ENCODE results near the gene INPP5D. TPM values are rescaled to one million over a fixed set of nuclear protein-coding genes. Genes with fewer than 3 reads are reported as not detected.

The INPP5D gene
- polyA plus RNA-seq, 1 of the 3 experiments (the other 2 are of a cell fraction), result 1.3 TPM

DNA sequence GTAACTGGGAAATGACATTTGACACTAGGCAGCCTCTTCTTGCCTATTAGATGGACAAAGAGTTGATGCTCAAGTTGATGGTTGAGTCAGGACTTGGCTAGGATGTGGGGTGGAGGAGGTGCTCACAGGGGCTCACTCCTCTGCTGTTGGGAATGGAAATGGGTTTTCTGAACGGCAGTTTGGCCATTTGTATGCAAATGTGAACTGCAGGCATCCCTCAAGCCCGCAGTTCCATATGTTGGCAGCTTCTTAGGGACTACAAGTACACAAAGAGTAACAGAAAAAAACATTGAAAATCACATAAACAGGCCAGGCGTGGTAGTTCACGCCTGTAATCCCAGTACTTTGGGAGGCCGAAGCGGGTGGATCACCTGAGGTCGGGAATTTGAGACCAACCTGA, 80.8 kb downstream of the INPP5D start:
- WGBS (ENCODE audit: low lambda C conversion rate), result 73% methylated on average over 7 of the region's 7 CpGs
- ChIA-PET CTCF (no interaction called here), POLR2A (no interaction called here)

More for the DNA sequence above, 80.8 kb downstream of the INPP5D start:
- Histone ChIP-seq H3K4me1 (ENCODE audit: control insufficient read depth in 1 of 2, insufficient read depth in 2 of 2, low read depth in 1 of 2, low read length in 1 of 2) (no peaks in the 10 kb centered on the region), H4K20me1 (ENCODE audit: insufficient read depth) (no peaks in the 10 kb centered on the region), H3K27me3 (ENCODE audit: insufficient read depth) (no peaks in the 10 kb centered on the region), H3K36me3 (replicated peaks in 1 of 2; ENCODE audit: control insufficient read depth in 1 of 2, insufficient read depth in 2 of 2, low read length in 1 of 2) (no peaks in the 10 kb centered on the region), H3K4me3 (ENCODE audit: low read depth in 2 of 2, low read length in 1 of 2) (no peak overlapping the region), H2AFZ (ENCODE audit: low read depth) (no peak overlapping the region), H3K27ac (ENCODE audit: low read depth in 2 of 2, low read length in 1 of 2) (no peak overlapping the region), H3K79me2 (ENCODE audit: insufficient read depth) (no peaks in the 10 kb centered on the region), H3K4me2 (no peak overlapping the region), H3K9me2 (no peaks in the 10 kb centered on the region), H3K9ac (no peak overlapping the region), H3K9me3 (no peaks in the 10 kb centered on the region), H3F3A (replicated peaks; ENCODE audit: insufficient read depth) (no peaks in the 10 kb centered on the region)
- no peak for DNase-seq
- TF ChIP-seq ELF1 (IDR thresholded peaks at IDR 0.05) (no peak), JUND (IDR thresholded peaks at IDR 0.05) (no peak), GABPA (IDR thresholded peaks at IDR 0.05; ENCODE audit: low read depth) (no peak), EP300 (IDR thresholded peaks at IDR 0.05; ENCODE audit: borderline replicate concordance in 1 of 2, low read depth in 1 of 2, low read length in 1 of 2) (no peak), CHD2 (IDR thresholded peaks at IDR 0.05; ENCODE audit: low read length, partially characterized antibody) (no peak), TAF1 (IDR thresholded peaks at IDR 0.05; ENCODE audit: borderline replicate concordance, low read depth, low read length) (no peak), NFIC (IDR thresholded peaks at IDR 0.05; ENCODE audit: borderline replicate concordance) (no peak), TCF12 (IDR thresholded peaks at IDR 0.05) (no peak), RXRA (IDR thresholded peaks at IDR 0.05; ENCODE audit: borderline replicate concordance, low read depth) (no peak), SIN3A (IDR thresholded peaks at IDR 0.05; ENCODE audit: borderline replicate concordance, low read depth, low read length) (no peak), MEF2A (IDR thresholded peaks at IDR 0.05; ENCODE audit: borderline replicate concordance, low read depth) (no peak)
- TF ChIP-seq, protein P1, sequence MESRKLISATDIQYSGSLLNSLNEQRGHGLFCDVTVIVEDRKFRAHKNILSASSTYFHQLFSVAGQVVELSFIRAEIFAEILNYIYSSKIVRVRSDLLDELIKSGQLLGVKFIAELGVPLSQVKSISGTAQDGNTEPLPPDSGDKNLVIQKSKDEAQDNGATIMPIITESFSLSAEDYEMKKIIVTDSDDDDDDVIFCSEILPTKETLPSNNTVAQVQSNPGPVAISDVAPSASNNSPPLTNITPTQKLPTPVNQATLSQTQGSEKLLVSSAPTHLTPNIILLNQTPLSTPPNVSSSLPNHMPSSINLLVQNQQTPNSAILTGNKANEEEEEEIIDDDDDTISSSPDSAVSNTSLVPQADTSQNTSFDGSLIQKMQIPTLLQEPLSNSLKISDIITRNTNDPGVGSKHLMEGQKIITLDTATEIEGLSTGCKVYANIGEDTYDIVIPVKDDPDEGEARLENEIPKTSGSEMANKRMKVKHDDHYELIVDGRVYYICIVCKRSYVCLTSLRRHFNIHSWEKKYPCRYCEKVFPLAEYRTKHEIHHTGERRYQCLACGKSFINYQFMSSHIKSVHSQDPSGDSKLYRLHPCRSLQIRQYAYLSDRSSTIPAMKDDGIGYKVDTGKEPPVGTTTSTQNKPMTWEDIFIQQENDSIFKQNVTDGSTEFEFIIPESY (IDR thresholded peaks at IDR 0.05; ENCODE audit: borderline replicate concordance, low read depth), result no peak
- TF ChIP-seq, protein P2, sequence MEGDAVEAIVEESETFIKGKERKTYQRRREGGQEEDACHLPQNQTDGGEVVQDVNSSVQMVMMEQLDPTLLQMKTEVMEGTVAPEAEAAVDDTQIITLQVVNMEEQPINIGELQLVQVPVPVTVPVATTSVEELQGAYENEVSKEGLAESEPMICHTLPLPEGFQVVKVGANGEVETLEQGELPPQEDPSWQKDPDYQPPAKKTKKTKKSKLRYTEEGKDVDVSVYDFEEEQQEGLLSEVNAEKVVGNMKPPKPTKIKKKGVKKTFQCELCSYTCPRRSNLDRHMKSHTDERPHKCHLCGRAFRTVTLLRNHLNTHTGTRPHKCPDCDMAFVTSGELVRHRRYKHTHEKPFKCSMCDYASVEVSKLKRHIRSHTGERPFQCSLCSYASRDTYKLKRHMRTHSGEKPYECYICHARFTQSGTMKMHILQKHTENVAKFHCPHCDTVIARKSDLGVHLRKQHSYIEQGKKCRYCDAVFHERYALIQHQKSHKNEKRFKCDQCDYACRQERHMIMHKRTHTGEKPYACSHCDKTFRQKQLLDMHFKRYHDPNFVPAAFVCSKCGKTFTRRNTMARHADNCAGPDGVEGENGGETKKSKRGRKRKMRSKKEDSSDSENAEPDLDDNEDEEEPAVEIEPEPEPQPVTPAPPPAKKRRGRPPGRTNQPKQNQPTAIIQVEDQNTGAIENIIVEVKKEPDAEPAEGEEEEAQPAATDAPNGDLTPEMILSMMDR (IDR thresholded peaks at IDR 0.05), result no peak
- TF ChIP-seq, protein P3, sequence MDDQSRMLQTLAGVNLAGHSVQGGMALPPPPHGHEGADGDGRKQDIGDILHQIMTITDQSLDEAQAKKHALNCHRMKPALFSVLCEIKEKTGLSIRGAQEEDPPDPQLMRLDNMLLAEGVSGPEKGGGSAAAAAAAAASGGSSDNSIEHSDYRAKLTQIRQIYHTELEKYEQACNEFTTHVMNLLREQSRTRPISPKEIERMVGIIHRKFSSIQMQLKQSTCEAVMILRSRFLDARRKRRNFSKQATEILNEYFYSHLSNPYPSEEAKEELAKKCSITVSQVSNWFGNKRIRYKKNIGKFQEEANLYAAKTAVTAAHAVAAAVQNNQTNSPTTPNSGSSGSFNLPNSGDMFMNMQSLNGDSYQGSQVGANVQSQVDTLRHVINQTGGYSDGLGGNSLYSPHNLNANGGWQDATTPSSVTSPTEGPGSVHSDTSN (IDR thresholded peaks at IDR 0.05), result no peak
- TF ChIP-seq, protein P4, sequence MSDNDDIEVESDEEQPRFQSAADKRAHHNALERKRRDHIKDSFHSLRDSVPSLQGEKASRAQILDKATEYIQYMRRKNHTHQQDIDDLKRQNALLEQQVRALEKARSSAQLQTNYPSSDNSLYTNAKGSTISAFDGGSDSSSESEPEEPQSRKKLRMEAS (IDR thresholded peaks at IDR 0.05; ENCODE audit: low read depth), result no peak
